ENCODE data around the gene KRTAP13-1. TPM values are rescaled to one million over a fixed set of nuclear protein-coding genes. Genes with fewer than 3 reads are reported as not detected.

Gene KRTAP13-1
- total and polyA plus RNA-seq, 2 of the 8 experiments (the other 6 are each of a cell fraction or from before 2014, with no cell fraction given): not detected

DNA sequence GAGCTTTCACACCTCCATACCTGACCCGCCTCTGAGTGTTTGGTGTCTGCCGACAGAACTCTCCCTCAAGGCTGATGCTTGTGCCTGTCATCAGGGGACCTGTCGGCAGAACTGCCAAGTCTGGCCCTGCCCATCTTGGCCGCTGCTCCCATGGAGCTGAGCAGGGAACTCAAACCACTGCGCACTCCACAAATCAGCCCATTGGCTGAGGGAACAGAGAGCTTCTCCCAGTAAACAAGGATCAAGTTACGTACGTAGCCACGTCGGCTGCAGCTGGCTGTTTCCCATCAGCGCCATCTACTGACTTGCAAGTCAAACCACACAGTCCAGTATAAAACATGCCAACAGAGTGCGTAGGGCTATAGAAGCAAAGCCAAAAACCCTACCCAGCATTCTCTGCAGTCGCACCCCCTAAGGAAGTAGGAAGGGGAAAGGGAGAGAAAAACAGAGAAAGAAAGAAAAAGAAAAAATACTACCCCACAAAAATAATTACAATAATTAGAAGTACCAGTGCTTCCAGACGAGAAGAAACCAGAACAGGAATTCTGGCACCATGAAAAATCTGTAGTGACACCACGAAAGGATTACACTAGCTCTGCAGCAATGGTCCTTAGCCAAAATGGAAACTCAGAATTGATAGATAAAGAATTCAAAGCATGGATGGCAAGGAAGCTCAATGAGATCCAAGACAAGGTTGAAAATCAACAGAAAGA lies 13.1 kb downstream of the KRTAP13-1 start (continued):
- no peak for TF ChIP-seq RXRA (IDR thresholded peaks at IDR 0.05; ENCODE audit: insufficient read depth, low read depth, low read length)
- no peak for TF ChIP-seq RBBP5 (IDR thresholded peaks at IDR 0.05; ENCODE audit: borderline replicate concordance, low read depth, low read length)
- no peak for TF ChIP-seq BRCA1 (IDR thresholded peaks at IDR 0.05; ENCODE audit: low read depth, low read length)
- 0 out of 3 replicates have a peak, but pooled peaks of 1 of the 2 experiments have one; percentile 45 for TF ChIP-seq POLR2A (IDR thresholded peaks at IDR 0.05; ENCODE audit: control extremely low read depth in 1 of 2, low read depth in 2 of 2, low read length in 2 of 2)
- TF ChIP-seq, protein P1, sequence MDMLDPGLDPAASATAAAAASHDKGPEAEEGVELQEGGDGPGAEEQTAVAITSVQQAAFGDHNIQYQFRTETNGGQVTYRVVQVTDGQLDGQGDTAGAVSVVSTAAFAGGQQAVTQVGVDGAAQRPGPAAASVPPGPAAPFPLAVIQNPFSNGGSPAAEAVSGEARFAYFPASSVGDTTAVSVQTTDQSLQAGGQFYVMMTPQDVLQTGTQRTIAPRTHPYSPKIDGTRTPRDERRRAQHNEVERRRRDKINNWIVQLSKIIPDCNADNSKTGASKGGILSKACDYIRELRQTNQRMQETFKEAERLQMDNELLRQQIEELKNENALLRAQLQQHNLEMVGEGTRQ (IDR thresholded peaks at IDR 0.05; ENCODE audit: low read length): no peak
- TF ChIP-seq, protein P2, sequence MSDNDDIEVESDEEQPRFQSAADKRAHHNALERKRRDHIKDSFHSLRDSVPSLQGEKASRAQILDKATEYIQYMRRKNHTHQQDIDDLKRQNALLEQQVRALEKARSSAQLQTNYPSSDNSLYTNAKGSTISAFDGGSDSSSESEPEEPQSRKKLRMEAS (IDR thresholded peaks at IDR 0.05): peak; percentile 51
- no peak for TF ChIP-seq POLR2AphosphoS5 (IDR thresholded peaks at IDR 0.05; ENCODE audit: low read depth, low read length)
- no peak for TF ChIP-seq RNF2 (IDR thresholded peaks at IDR 0.05; ENCODE audit: borderline replicate concordance, low read depth, low read length, missing control alignments, poor library complexity, severe bottlenecking)
- TF ChIP-seq MAFK (IDR thresholded peaks at IDR 0.05; ENCODE audit: low read depth, low read length): no peak
- no peak for TF ChIP-seq BCL11A (IDR thresholded peaks at IDR 0.05; ENCODE audit: low read depth in 2 of 2, low read length in 2 of 2)
- TF ChIP-seq SIRT6 (IDR thresholded peaks at IDR 0.05; ENCODE audit: low read length): no peak
- peak; percentile 83 for TF ChIP-seq CREB1 (IDR thresholded peaks at IDR 0.05)
- no peak for TF ChIP-seq CEBPB (IDR thresholded peaks at IDR 0.05; ENCODE audit: low read depth, low read length)
- peak; percentile 69 to 75 for TF ChIP-seq RAD21 (IDR thresholded peaks at IDR 0.05 in 1 of 2, conservative IDR thresholded peaks at IDR 0.05 in 1 of 2; ENCODE audit: low read depth in 2 of 2, low read length in 2 of 2)
- no peak for TF ChIP-seq TAF7 (optimal IDR thresholded peaks at IDR 0.05; ENCODE audit: borderline replicate concordance, low read depth, low read length)
- TF ChIP-seq TCF12 (IDR thresholded peaks at IDR 0.05; ENCODE audit: low read depth, low read length): peak; percentile 88; the same call in 1 of the 2 replicates
- TF ChIP-seq, protein P3, sequence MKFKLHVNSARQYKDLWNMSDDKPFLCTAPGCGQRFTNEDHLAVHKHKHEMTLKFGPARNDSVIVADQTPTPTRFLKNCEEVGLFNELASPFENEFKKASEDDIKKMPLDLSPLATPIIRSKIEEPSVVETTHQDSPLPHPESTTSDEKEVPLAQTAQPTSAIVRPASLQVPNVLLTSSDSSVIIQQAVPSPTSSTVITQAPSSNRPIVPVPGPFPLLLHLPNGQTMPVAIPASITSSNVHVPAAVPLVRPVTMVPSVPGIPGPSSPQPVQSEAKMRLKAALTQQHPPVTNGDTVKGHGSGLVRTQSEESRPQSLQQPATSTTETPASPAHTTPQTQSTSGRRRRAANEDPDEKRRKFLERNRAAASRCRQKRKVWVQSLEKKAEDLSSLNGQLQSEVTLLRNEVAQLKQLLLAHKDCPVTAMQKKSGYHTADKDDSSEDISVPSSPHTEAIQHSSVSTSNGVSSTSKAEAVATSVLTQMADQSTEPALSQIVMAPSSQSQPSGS (IDR thresholded peaks at IDR 0.05; ENCODE audit: low read length): no peak
- TF ChIP-seq, protein P4, sequence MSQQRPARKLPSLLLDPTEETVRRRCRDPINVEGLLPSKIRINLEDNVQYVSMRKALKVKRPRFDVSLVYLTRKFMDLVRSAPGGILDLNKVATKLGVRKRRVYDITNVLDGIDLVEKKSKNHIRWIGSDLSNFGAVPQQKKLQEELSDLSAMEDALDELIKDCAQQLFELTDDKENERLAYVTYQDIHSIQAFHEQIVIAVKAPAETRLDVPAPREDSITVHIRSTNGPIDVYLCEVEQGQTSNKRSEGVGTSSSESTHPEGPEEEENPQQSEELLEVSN (IDR thresholded peaks at IDR 0.05): peak; percentile 64; the same call in 1 of the 2 replicates
- no peak for TF ChIP-seq SAP30 (IDR thresholded peaks at IDR 0.05; ENCODE audit: insufficient read depth, insufficient replicate concordance, low read length)
- no peak for TF ChIP-seq CHD1 (IDR thresholded peaks at IDR 0.05; ENCODE audit: low read depth, low read length)
